Keratinocyte (primary cell): ENCODE measurements around the gene APBB2. TPM values are rescaled to one million over a fixed set of nuclear protein-coding genes. Genes with fewer than 3 reads are reported as not detected.

Experiments
- DNase-seq: peaks from one replicate; pipeline ENCODE4 v3.0.0-alpha.2; 2011; ENCODE audit warnings: low read depth, missing footprints, low spot score
- FAIRE-seq: peaks from 2 replicates; lab custom pipeline; 2011; peaks lifted over from hg19 to GRCh38; lab: Jason Lieb, UNC
- H2AFZ ChIP-seq: 2 replicates; pipeline ENCODE4 v1.6.0; 2012; ENCODE audit warnings: low read length, control low read depth, inconsistent platforms; ENCODE audit not compliant: control insufficient read depth
- H3K27ac ChIP-seq: 2 replicates; pipeline ENCODE4 v1.5.1; 2011; ENCODE audit warnings: low read length; ENCODE audit not compliant: control insufficient read depth, insufficient read depth
- H3K27me3 ChIP-seq: 3 replicates; pipeline ENCODE4 v1.6.0; 2011; ENCODE audit warnings: low read length; ENCODE audit not compliant: control insufficient read depth, insufficient read depth; ENCODE audit errors: extremely low read depth
- H3K36me3 ChIP-seq, 2 experiments: 2 replicates in 1 of 2; 3 replicates in 1 of 2; pipeline ENCODE4 v1.5.1; 2011; ENCODE audit warnings: low read length in 2 of 2, mild to moderate bottlenecking in 1 of 2; ENCODE audit not compliant: control insufficient read depth in 2 of 2, insufficient read depth in 2 of 2; ENCODE audit errors: extremely low read depth in 1 of 2
- H3K4me1 ChIP-seq: 3 replicates; pipeline ENCODE4 v1.5.1; 2011; ENCODE audit warnings: low read length; ENCODE audit not compliant: control insufficient read depth, insufficient read depth; ENCODE audit errors: extremely low read depth
- H3K4me2 ChIP-seq: 3 replicates; pipeline ENCODE4 v1.6.0; 2011; ENCODE audit warnings: low read depth, low read length; ENCODE audit not compliant: control insufficient read depth, insufficient read depth; ENCODE audit errors: extremely low read depth
- H3K4me3 ChIP-seq, 3 experiments: fragments of 200-600 bp in 1 of 3; sonication (generic) in 1 of 3; 2 replicates in 2 of 3; 3 replicates in 1 of 3; pipeline ENCODE4 v1.5.1; 2011 to 2016; ENCODE audit warnings: low read length in 3 of 3, mild to moderate bottlenecking in 3 of 3, control low read depth in 2 of 3, inconsistent platforms in 1 of 3, low read depth in 1 of 3, mixed read lengths in 1 of 3, mixed run types in 1 of 3, moderate library complexity in 1 of 3; ENCODE audit not compliant: control insufficient read depth in 2 of 3, insufficient read depth in 2 of 3; ENCODE audit errors: extremely low read depth in 1 of 3
- H3K79me2 ChIP-seq: 2 replicates; pipeline ENCODE4 v1.6.0; 2012; ENCODE audit warnings: low read length; ENCODE audit not compliant: control insufficient read depth, insufficient read depth
- H3K9ac ChIP-seq: 3 replicates; pipeline ENCODE4 v1.6.0; 2011; ENCODE audit warnings: low read length; ENCODE audit not compliant: control insufficient read depth, insufficient read depth; ENCODE audit errors: extremely low read depth
- H3K9me1 ChIP-seq: 3 replicates; pipeline ENCODE4 v1.6.0; 2011; ENCODE audit warnings: low read length; ENCODE audit not compliant: control insufficient read depth, insufficient read depth; ENCODE audit errors: extremely low read depth
- H3K9me3 ChIP-seq: 2 replicates; pipeline ENCODE4 v1.5.1; 2012; ENCODE audit warnings: low read depth, low read length; ENCODE audit not compliant: control insufficient read depth
- H4K20me1 ChIP-seq: 3 replicates; pipeline ENCODE4 v1.6.0; 2011; ENCODE audit warnings: low read length; ENCODE audit not compliant: control insufficient read depth, insufficient read depth; ENCODE audit errors: extremely low read depth
- EZH2 ChIP-seq: IDR thresholded peaks from one replicate; pipeline ENCODE4 v1.6.1; 2012; ENCODE audit warnings: inconsistent platforms, mild to moderate bottlenecking, low read length, moderate library complexity
- dilution Hi-C: fragments of 300-500 bp; cut with MboI; formaldehyde crosslinking; loops from one replicate; pipeline ENCODE4 v1.7.0; 2020; ENCODE audit warnings: low sequenced_read_pairs; ENCODE audit not compliant: extremely low pct_ligation_motif_present
- polyA plus RNA-seq, 5 experiments: library from polyadenylated mRNA; depleted of rRNA in 3 of 5; stranded (reverse) in 3 of 5; stranded (forward) in 1 of 5; unstranded in 1 of 5; fragments of >200 nt; gene quantifications; 1 replicate in 1 of 5; 2 replicates in 3 of 5; 3 replicates in 1 of 5; pipeline versions ENCODE4 v1.2.1 to v1.2.3, GENCODE V29; 2011 to 2012; ENCODE audit warnings: missing spikeins in 2 of 5, low read depth in 1 of 5, low replicate concordance in 1 of 5
- TF ChIP-seq, protein P1 (sequence below), 3 experiments: IDR thresholded peaks in 1 of 3; conservative IDR thresholded peaks in 1 of 3; optimal IDR thresholded peaks in 1 of 3; 2 replicates in 2 of 3; 3 replicates in 1 of 3; pipeline versions ENCODE3 to v1.5.1; 2011; ENCODE audit warnings: low read length in 3 of 3, mild to moderate bottlenecking in 3 of 3, moderate library complexity in 2 of 3, control low read depth in 1 of 3, inconsistent platforms in 1 of 3; ENCODE audit not compliant: insufficient read depth in 2 of 3; ENCODE audit errors: extremely low read depth in 1 of 3

Gene APBB2
- polyA plus RNA-seq, 1 donor (not counting 4 experiments of a cell fraction or from before 2014, with no cell fraction given), result 57.3 TPM

DNA sequence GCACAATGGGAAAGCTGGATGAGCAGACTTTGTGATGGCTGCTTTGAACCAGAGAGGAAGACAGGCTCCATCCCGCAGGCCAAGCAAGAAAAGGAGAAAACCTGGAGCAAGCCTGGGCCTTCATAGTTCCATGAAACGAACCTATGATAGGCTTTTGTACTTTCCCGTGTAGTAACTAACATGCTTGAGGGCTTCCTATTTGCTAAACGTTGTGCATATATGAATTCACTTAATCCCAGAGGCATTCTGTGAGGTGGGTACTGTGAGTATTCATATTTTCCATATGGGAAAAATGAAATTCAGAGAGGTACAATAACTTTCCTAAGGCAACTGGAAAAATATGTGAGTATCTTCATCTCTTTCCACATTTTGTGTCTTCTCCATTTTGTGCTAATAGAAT is 13.6 kb upstream of the APBB2 start:
- Histone ChIP-seq H3K27ac (no peak overlapping the region), H2AFZ (no peak overlapping the region), H3K4me2 (no peak overlapping the region), H3K9me1 (no peaks in the 10 kb centered on the region), H3K27me3 (no peaks in the 10 kb centered on the region), H3K9ac (no peak overlapping the region), H4K20me1 (no peaks in the 10 kb centered on the region), H3K79me2 (no peaks in the 10 kb centered on the region), H3K9me3 (no peaks in the 10 kb centered on the region), H3K4me3 (no peak overlapping the region), H3K36me3 (no peaks in the 10 kb centered on the region), H3K4me1 (no peaks in the 10 kb centered on the region)
- DNase-seq (no peak), FAIRE-seq (no peak)
- dilution Hi-C loops, result no loop called here
- TF ChIP-seq EZH2, result no peak
- TF ChIP-seq, protein P1, sequence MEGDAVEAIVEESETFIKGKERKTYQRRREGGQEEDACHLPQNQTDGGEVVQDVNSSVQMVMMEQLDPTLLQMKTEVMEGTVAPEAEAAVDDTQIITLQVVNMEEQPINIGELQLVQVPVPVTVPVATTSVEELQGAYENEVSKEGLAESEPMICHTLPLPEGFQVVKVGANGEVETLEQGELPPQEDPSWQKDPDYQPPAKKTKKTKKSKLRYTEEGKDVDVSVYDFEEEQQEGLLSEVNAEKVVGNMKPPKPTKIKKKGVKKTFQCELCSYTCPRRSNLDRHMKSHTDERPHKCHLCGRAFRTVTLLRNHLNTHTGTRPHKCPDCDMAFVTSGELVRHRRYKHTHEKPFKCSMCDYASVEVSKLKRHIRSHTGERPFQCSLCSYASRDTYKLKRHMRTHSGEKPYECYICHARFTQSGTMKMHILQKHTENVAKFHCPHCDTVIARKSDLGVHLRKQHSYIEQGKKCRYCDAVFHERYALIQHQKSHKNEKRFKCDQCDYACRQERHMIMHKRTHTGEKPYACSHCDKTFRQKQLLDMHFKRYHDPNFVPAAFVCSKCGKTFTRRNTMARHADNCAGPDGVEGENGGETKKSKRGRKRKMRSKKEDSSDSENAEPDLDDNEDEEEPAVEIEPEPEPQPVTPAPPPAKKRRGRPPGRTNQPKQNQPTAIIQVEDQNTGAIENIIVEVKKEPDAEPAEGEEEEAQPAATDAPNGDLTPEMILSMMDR (optimal IDR thresholded peaks at IDR 0.05 in 1 of 3, IDR thresholded peaks at IDR 0.05 in 1 of 3, conservative IDR thresholded peaks at IDR 0.05 in 1 of 3; ENCODE audit: extremely low read depth in 1 of 3, insufficient read depth in 2 of 3, low read length in 3 of 3), result no peak

- H3K4me3 ChIP-seq, result no peak overlapping the region
- no peaks in the 10 kb centered on the region for H4K20me1 ChIP-seq
- no peaks in the 10 kb centered on the region for H3K9me3 ChIP-seq
- no peak overlapping the region for H3K4me2 ChIP-seq
- no peak overlapping the region for H3K9ac ChIP-seq
- dilution Hi-C loops, result no loop called here
- no peak for FAIRE-seq
- H3K4me1 ChIP-seq, result peaks cover 4% of the 10 kb centered on the region
- no peak for DNase-seq
- H3K27me3 ChIP-seq, result no peaks in the 10 kb centered on the region
- no peak overlapping the region for H2AFZ ChIP-seq
- no peaks in the 10 kb centered on the region for H3K36me3 ChIP-seq
- H3K27ac ChIP-seq, result no peak overlapping the region
- H3K79me2 ChIP-seq, result no peaks in the 10 kb centered on the region
- H3K9me1 ChIP-seq, result no peaks in the 10 kb centered on the region
- TF ChIP-seq, protein P1 (optimal IDR thresholded peaks at IDR 0.05 in 1 of 3, IDR thresholded peaks at IDR 0.05 in 1 of 3, conservative IDR thresholded peaks at IDR 0.05 in 1 of 3; ENCODE audit: extremely low read depth in 1 of 3, insufficient read depth in 2 of 3, low read length in 3 of 3), result no peak
- no peak for TF ChIP-seq EZH2
Observed at GRCh38 chr4:41221850-41222645, 7.7 kb upstream of the APBB2 start.
